OCI-M1 (cell line): ENCODE data around the gene PDE8B.

ENCODE experiments used
- DNase-seq: peaks from one replicate; lab custom pipeline; 2025; lab: John Stamatoyannopoulos, UW

PDE8B gene

DNA sequence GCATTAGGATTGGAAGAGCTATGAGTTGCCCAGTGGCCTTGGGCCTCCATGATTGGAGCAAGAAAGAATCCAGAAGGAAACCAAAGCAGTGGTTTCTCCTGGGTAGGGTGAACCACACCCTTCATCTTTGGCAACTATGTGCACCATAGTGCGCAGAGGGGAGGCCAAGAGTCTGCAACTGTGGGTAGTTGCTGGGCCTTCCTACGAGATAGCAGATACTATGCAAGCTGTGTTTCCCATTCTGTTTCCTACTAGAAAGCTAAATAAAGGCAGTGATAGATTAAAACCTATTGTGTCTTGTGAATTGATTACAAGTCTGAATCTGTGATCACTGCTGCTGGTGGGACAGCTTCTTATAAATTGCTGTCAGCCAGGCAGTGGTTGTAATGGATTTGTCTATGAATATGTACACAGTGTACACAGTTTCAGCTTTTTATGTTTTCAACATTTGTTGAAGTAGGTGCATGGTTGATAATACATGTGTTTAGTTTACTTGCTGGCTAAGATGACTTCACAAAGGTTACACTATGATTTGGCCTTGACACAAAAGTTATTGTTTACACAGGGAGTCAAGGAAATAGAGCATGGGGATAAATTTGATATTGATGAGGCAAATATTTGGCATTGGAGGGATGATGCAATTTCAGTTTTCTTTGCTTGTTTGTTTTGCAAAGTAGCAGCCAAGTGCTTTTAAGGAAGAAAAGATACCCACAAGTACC is 23.7 kb upstream of the PDE8B start:
- DNase-seq: no peak

DNA sequence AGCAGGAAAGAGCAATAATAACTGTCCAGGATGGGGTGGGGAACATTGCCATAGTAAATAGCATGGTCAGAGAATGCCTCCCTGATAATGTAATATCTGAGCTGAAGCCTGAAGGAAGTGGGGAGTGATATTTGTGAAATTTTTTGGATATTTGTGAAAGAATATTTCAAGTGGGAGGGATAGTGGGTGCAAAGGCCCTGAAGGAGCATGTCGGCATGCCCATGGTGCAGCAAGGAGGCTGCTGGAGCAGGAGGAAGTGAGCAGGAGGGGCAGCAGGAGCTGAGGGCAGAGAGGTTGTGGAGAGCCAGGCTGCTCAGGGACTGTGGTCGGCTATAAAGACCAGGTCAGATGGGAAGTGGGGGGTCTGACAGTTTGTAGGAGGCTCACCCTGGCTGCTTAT is 21.1 kb upstream of the PDE8B start:
- DNase-seq: no peak

DNA sequence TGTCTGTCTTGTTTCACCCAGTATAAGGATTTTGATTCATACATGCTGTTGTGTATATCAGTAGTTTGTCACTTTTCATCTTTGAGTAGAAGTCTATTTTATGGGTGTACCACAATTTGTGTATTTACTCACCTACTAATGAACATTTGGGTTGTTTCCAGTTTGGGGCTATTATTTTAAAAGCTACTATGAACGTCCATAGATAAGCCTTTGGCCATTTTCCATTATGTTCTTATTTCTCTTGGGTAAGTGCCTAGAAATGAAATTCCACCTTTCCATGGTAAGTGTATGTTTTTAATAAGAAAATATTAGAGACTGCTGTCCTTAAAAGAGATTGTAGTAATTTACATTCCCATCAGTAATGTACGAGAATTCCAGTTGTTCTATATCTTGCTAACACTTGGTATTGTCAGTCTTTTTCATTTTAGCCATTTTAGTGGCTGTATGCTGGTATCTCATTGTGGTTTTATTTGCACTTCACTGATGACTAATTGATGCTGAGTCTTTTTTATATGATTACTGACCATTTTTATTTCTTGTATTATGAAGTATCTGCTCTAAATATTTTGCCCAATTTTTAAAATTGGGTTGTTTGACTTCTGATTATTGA is 17.9 kb upstream of the PDE8B start:
- DNase-seq: no peak

DNA sequence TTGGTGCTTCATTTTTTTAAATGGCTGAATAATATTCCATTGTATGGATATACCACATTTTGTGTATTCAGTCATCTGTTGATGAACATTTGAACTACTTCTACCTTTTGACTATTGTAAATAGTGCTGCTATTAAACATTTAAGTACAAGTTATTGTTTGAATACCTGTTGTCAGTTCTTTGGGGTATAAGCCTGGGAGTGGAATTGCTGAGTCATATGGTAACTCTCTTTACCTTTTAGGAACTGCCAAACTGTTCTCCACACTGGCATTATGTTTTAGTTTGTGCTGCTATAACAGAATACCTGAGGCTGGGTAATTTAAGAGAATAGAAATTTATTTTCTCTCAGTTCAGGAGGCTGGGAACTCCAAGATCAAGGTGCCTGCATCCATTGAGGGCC is 15.7 kb upstream of the PDE8B start:
- DNase-seq: no peak

DNA sequence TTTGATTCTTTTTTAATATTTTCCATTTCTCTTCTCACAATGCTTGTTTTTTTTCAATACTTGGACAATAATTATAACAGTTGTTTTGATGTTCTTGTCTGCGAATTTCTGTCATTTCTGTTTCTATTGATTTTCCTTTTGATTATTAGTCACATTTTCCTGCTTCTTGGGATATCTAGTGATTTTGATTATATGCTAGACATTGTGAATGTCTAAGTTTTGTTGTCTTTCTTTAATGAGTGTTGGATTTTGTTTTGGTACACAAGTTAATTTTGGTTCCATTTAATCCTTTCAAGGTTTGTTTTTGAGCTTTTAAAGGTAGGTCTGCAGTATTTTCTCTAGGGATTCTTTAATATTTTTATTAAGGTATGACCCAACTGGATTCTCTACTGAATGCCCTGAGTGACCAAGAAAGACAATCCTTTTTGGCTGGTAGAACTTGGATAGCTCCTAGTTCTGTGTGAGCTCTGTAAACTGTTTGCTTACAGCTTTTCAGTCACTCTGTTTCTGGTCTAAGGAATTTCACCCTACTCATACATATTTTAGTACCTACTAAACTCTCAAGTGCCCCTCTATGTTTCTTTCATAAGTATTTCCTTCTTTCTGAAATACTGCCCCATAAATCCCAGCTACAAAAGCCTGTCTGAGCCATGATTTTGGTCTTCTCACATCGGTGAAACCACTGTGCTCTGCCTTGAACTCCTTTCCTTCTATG is 12.5 kb upstream of the PDE8B start:
- DNase-seq: no peak

DNA sequence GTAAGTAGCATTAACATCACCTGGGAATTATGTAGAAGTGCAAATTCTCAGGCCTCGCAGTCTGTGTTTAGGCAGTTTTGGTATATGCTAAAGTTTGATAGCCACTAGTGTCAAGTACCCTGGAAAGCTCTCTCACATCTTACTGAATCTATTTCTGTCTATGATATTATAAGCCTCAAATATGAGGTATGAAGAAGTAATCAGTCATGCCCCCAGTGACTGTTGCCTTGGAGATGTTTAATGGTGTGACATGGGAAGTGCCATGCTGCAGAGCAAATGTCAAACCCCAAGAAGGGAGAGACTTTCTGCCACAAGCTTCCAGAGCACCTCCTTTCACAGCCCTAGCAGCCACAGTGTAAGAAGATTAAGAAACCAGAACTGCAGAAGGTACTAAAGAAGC is 9.8 kb upstream of the PDE8B start:
- no peak for DNase-seq

DNA sequence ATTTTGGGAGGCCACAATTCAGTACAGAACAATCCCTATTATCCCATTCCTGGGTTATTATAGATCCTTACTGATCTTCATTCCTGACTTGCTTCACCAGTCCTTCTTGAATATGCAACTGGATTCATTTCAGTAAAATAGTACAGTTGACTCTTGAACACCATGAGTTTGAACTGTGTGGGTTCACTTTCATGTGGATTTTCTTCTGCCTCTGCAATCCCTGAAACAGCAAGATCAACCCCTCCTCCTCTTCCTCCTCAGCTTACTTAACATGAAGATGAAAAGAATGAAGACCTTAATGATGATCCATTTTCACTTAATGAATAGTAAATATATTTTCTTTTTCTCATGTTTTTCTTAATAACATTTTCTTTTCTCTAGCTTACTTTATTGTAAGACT is 8.3 kb upstream of the PDE8B start:
- no peak for DNase-seq

DNA sequence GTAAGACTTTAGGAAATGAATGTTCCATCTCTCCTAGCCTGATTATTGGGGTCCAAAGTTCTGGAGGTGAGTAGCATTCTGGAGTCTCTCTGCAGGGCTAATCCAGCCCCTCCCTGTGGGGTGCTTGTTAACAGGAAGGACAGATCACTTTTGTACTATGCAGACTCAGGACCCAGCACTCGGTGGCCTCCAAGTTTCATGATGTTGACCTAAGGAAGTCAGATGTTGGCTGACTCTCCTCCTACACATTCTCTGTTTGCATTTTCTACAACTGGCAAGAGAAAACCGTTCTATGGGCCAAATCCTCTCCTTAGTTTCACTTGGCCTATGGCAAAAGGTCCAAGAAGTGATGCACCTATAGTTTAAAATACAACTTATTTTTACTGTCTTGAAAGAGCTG is 5.5 kb upstream of the PDE8B start:
- DNase-seq: no peak

DNA sequence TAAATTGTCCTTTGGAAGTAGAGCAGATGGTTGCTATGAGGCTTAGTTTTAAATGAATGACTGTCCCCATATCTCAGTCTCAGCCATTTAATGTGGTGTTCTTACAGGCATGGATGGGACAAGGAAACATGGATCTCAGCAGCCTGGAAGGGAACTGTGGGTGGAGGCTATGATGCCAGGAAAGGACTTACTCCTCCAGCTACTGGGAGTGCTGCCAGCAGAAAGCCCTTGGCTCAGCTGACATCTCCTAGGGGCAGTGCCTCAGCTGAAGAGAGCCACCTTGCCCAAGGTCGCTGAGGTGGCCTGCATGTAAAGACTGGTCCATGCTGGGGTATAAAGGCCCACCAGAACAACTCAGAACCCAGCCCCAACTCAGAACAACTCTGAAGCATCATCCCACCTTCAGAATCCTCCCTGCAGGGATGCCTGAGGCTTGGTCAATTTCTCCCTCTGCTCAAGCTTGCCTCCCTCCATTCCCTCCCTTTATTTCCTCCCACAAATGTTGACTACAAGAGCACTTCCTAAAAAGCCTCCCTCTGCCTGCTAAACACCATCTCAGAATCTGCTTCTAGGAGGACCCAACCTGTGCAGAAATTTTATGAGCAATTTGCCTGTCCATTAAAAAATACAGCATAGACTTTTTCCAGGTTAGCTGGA is 1.8 kb upstream of the PDE8B start:
- DNase-seq: no peak

DNA sequence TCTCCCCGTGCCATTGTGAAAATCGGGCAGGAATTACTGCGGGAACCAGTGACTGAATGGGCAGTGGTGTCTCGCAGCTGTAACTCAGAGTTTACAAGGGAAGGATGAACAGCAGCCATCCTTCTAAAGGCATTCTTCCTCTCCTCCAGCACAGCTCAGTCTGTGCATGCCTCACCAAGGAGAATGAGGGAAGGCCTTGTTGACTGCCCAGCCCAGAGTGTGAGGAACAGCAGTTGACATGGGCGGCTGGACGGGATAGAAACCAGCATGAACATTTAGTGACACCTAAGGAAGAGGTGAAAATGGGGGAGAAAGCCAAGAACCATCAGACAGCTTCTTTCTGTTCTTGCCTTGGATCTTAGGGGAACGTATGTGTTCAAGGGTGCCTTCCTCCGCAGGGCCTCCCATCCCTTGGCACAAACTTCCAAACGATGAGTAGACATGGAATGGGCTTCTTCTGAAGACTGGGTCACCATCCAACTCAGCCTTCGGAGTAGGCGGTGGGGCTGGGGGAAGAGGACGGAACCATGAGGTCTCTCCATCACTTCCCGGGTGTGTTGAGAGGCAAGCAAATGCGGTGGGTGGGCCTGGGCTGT is 887 bp upstream of the PDE8B start:
- DNase-seq: no peak

DNA sequence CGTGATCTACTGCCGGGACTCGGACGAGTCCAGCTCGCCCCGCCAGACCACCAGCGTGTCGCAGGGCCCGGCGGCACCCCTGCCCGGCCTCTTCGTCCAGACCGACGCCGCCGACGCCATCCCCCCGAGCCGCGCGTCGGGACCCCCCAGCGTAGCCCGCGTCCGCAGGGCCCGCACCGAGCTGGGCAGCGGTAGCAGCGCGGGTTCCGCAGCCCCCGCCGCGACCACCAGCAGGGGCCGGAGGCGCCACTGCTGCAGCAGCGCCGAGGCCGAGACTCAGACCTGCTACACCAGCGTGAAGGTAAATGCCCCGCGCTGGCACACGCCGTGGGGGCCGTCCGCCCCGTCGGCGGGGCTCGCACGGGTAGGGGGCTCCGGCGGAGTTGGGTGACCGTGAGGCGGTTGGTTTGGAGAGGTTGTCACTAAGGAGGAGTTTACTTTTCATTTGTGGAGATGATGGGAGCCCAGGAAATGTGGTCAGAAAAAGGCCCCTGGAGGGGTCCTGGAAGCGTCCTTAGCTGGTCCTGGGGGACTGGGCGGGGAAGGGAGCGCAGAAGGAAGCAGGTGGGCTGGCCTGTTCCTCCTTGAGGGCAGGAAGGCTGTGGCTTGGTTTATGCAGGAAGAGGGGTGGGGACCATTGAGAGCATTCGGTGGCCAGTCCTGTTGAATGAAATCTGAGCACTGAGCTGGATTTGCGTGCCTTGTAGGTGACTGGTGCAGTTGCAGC is 647 bp downstream of the PDE8B start:
- no peak for DNase-seq

DNA sequence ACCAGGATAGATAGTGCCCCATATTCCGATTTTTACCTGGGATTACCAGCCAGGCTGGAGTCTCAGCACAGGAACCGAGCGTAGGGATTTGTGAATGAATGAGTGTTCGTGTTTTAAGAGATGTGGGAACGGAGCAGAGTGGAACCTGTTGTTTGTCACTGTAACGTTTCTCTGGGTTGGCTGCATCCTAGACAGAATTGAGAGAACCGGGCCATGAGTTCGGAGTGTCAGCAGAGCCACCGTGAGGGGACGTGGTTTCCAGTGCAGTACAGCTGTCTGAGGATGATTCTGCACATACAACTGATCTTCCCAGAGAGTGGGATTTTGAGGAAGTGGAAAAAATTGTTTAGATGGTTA is 1.2 kb downstream of the PDE8B start:
- DNase-seq: no peak

DNA sequence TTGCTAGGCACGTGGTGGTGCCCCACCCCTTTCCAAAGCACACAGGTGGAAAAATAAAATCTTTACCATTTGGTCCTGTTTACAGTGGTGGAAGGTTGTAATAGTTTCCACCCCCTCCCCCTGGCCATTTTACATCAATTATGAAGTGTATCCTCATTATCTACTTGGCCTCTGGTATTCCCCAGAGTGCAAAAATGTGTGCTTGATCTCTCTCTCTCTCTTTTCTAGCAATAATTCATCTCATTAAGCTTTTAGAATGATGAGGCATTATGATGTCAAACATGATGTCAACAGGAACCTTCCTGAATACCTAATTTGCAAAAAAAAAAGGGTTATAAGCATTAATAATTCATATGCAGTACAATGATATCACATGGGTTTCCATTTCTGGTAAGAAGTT is 3.1 kb downstream of the PDE8B start:
- DNase-seq: no peak

DNA sequence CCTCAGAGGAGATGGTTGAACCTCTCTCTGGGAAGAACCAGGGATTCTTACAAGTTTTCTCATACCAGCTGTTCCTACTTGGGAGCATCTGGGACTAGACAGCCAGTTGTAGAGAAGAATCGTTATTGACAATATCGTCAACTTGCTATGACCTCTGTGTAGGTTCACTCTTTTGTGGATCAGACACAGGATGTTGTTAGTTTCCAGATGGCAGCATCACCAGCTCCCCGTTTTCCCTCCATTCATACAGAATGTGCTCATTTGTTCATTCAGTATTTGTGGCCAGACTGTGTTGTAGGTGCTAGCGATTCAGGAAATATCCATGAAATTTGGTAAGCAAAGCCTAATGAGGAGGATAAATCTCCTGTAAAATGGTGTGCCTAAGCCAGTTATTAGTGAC is 3.7 kb downstream of the PDE8B start:
- no peak for DNase-seq

DNA sequence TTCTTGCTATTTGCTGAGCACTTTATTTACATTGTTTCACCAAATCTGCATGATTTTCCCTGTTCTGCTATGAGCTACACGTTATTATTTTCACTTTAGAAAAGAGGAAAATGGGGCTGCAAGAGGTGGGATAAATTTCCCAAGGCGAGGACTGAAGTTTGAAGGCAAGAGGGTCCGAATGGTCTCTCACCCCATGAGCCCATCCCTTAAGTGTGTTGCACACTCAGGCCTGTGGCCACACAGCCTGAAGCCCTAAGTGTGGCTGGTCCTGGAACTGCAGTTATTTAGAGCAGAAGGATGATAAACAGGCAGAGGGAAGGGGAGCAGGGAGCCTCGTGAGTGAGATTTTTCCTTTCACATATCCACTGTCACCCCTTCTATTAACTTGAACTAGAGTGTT is 7.8 kb downstream of the PDE8B start:
- DNase-seq: peak; percentile 22

DNA sequence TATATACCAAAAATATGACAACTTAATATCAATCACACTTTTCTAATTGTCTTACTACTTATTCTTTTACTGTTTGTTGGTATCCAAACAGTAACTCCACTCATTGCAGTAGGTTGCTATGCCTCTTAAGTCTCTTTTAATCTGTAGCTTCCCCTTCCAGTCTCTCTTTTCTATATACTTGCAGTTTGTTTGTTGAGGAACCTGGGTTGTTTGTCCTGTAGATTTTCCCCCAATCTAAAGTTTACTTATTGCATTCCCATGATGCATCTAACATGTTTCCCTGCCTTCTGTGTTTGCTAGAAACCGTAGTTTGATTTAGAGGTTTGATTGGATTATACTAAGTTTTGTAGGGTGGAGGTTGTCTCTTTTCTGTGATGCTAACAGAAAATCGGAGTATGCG is 10.6 kb downstream of the PDE8B start:
- DNase-seq: no peak

DNA sequence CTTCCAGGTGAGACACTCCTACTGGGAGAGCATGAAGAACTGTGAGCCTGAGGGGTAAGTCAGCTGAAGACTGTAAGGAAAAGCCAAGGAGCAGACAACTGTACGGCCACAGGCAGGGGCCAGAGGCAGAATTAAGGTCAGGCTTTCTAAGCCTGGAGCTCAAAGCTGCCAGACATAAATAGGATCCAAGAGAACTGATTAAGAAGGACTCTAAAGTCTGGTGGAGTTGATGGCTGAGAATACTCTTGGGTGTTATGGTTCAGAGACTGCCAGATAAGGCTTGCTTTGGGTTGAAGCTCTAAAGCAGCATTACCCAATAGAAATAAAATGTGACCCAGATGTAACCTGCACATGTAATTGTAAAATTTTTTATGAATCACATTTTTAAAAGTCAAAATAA is 12.2 kb downstream of the PDE8B start:
- no peak for DNase-seq

DNA sequence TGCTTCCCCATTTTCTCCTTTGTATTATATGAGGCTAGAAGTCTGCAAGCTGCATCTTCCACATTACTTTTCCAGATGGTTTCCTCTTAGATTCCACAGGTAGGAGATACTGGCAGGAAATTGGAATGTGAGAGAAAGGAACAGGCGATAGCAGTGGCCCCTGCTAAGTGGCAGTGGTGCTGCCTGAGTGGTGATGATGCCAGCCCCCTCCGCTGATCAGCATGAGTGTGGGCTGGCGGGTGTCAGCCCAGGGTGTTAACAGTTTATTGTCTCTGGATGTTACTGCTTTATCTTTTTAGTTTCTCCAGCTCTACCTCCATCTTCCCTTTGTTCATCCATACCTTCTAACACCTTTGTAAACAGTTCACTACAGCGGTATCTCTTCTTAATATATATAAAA is 13.2 kb downstream of the PDE8B start:
- no peak for DNase-seq

DNA sequence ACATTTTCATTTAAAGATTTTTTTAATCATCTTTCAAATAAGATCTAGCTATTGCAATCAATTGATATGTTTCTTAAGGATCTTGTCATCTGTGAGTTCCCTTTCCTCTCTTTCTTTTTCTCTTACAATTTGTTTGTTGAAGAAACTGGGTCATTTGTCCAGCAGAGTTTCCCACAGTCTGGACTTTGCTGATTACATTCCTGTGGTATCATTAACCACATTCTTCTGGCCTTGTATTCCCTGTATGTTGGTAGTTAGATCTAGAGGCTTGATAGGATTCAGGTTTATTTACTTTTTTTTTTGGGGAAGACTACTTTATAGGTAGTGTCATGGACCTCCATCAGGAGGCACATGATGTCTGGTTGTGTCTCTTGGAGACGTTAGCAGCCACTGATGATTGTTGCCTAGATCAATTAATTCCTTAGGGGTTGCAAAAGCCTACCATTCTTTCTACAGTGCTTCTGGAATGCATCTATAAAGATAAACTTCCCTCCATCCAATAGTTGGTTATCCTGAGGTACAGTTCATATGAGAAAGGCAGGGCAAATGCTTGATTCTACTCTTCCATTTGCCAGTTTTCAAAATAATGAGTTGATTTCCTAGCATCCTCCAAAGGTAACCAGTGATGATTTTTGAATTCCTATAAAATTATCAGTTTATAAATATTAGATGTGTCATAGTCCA is 14.3 kb downstream of the PDE8B start:
- DNase-seq: peak; percentile 14

DNA sequence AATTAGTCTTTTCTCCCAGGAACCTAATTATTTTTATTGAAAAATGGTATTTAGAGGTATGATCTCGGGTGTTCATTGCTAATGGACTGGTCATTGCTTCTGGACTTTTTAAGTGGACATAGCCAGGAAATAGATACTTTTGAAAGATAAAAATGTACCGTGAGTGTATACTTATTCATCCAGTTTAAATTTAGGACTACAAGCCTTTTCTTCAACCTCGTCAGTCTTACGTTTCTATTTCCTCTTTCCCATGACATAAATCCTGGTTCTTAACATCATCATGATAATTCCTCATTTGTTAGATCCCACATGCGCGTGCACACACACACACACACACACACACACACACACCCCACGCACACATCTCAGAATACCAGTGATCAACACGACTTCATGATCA is 15.1 kb downstream of the PDE8B start:
- no peak for DNase-seq

DNA sequence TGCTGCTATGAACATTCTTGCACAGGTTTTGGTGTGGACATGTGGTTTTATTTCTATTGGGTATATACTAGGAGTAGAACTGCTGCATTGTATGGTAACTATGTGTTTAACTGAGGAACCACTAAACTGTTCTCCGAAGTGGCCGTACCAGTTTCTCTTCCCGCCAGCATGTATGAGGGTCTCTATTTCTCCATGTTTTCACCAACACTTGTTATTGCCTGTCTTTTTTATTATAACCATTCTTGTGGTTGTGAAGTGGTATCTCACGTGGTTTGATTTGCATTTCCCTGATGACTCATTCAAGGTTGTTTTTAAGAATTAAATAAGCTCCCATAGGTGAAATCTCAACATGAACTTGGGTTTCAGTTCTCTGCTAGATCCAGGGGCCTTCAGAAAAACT is 19.4 kb downstream of the PDE8B start:
- DNase-seq: no peak
